ENCODE data around the gene DNM3.

Gene DNM3

DNA sequence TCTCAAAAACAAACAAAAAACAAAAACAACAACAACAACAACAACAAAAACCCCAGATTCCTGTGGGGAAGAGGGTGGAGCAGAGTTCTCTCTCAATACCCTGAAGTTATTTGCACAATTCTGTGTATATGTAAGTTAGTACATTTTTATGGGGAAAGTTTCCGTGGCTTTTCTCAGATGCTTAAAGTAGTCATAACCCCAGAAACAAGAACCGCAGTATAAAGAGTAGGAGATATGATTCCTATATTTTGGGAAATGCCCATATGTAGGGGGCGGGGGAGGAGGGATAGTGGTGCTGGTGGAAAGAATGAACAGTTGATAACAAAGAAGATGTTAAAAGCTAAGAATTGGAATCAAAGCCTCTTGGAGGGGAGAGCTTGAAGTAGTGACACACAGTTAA lies 131.5 kb downstream of the DNM3 start:
- TF ChIP-seq, protein P1, sequence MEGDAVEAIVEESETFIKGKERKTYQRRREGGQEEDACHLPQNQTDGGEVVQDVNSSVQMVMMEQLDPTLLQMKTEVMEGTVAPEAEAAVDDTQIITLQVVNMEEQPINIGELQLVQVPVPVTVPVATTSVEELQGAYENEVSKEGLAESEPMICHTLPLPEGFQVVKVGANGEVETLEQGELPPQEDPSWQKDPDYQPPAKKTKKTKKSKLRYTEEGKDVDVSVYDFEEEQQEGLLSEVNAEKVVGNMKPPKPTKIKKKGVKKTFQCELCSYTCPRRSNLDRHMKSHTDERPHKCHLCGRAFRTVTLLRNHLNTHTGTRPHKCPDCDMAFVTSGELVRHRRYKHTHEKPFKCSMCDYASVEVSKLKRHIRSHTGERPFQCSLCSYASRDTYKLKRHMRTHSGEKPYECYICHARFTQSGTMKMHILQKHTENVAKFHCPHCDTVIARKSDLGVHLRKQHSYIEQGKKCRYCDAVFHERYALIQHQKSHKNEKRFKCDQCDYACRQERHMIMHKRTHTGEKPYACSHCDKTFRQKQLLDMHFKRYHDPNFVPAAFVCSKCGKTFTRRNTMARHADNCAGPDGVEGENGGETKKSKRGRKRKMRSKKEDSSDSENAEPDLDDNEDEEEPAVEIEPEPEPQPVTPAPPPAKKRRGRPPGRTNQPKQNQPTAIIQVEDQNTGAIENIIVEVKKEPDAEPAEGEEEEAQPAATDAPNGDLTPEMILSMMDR (IDR thresholded peaks at IDR 0.05; ENCODE audit: low read length, missing control alignments): no peak
- no peak for DNase-seq (ENCODE audit: low read depth)
- H3K4me3 ChIP-seq (replicated peaks; ENCODE audit: low read depth, low read length): no peak overlapping the region

DNA sequence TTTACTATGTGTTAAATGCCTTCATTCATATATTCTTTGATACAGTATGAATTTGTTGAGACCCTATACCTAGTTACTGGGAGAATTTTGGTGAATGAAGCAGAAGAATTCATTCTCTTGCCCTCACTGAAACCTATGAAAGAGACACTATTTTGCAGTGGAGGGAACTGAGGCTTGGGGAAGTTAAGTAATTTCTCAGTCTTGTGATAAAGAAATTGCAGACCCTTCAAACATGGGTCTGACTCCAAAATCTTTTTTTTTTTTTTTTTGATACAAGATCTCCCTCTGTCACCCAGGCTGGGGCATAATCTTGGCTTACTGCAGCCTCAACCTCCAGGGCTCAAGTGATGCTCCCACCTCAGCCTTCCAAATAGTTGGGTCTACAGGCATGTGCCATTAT lies 132.1 kb downstream of the DNM3 start:
- DNase-seq (ENCODE audit: low read depth): no peak
- TF ChIP-seq, protein P1 (IDR thresholded peaks at IDR 0.05; ENCODE audit: low read length, missing control alignments): no peak
- no peak overlapping the region for H3K4me3 ChIP-seq (replicated peaks; ENCODE audit: low read depth, low read length)

DNA sequence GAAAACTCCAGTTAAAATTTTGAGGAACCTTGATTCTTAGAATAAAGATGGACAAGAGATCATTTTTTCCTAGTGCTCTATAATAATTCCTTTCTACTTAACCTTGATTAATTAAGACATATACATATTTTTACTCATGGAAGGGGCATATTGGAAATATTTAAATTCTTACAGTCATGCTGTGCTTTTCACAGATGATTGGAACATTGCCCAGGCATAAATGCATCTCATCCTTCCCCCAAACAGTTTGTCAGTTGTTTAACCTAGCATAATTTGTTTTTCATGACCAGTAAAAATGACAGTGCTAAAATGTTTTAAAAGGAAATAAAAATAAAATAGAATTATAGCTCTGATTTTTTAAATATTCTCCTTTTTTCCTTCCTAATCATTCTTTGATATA lies 140.0 kb downstream of the DNM3 start:
- DNase-seq (ENCODE audit: low read depth): no peak
- TF ChIP-seq, protein P1 (IDR thresholded peaks at IDR 0.05; ENCODE audit: low read length, missing control alignments): no peak
- no peak overlapping the region for H3K4me3 ChIP-seq (replicated peaks; ENCODE audit: low read depth, low read length)

DNA sequence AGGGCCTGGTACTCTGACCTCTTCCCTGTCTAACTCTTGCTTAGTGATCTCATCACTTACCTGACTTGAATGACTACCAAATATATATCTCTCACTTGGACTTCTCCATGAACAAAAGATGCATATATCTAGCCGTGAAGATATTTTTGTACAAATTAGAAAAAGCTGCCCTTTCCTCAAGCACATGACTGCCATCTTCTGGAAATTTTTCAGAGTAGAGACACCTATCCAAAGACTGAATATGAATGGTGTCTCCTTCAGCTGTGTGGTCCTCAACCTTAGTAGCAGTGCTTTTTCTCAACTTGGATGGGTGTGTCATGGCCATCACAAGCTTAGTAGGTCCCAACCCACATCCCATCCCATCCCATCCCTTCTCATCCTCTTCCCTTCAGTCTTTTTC lies 142.3 kb downstream of the DNM3 start:
- no peak overlapping the region for H3K4me3 ChIP-seq (replicated peaks; ENCODE audit: low read depth, low read length)
- TF ChIP-seq, protein P1 (IDR thresholded peaks at IDR 0.05; ENCODE audit: low read length, missing control alignments): peak; percentile 50
- DNase-seq (ENCODE audit: low read depth): peak; percentile 62

- TF ChIP-seq, protein P1 (IDR thresholded peaks at IDR 0.05; ENCODE audit: low read length, missing control alignments): no peak
- H3K4me3 ChIP-seq (replicated peaks; ENCODE audit: low read depth, low read length): no peak overlapping the region
- DNase-seq (ENCODE audit: low read depth): no peak
Observed at GRCh38 chr1:171984262-171984661, 143.0 kb downstream of the DNM3 start.

DNA sequence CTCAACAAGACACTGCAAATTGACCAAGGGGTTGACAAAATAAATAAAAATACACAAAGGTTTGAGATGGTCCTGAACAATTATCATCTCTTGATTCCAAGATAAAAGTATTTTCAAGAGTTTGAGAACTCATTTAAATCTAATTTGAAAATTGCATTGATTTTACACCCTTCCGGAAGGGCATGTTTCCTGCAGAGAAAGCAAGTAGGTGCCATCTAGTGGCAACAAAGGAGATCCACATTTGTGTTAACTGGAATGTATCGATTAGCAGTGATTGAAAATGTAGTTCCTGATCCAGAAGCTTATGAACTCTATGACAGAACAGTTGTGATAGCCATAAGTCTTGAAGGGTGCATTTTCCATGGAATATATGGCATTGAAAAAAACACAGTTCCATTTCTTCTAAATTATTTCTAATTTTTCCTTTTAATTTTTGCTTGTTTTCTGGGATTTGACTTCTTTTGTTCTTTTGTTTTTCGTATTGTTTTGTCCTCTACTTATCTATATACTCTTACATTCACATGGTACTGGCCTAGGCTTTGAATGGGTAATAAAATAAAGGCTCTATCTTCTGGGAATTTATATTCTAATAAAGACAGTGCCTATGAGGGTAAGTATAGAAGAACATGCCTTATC lies 143.7 kb downstream of the DNM3 start:
- H3K4me3 ChIP-seq (replicated peaks; ENCODE audit: low read depth, low read length): no peak overlapping the region
- TF ChIP-seq, protein P1 (IDR thresholded peaks at IDR 0.05; ENCODE audit: low read length, missing control alignments): peak; percentile 86
- peak; percentile 53 for DNase-seq (ENCODE audit: low read depth)

DNA sequence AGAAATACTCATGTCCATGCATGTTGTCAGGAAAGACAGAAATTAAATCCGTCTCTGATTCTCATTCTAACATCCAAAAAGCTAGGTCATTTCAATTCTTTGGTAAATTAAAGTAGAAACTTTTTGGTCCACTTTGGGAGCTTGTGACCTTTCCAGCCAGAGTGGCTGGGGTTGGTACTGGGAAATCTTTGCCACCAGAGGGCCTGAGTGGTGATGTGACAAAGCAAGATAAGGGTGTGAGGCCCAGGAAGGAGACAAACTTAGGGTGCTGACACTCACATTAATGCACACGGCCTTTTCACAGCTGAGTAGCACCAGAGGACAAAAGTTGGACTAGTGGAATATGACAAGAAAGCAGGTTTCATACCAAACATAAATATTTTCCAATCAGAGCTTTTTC lies 144.3 kb downstream of the DNM3 start:
- H3K4me3 ChIP-seq (replicated peaks; ENCODE audit: low read depth, low read length): no peak overlapping the region
- TF ChIP-seq, protein P1 (IDR thresholded peaks at IDR 0.05; ENCODE audit: low read length, missing control alignments): peak; percentile 25
- DNase-seq (ENCODE audit: low read depth): no peak
